Activated T-helper 2 cell treated with anti-CD3 and anti-CD28 coated beads, Interferon-gamma antibody, Interleukin-2, Interleukin-4, amounts not matched to agents 10 μg/mL and 5 μg/mL and 100 μg/mL, durations not matched to agents 14 hours and 24 hours and 36 hours (primary cell): ENCODE results near the gene CDH9. TPM values are rescaled to one million over a fixed set of nuclear protein-coding genes. Genes with fewer than 3 reads are reported as not detected.

Experiments
- DNase-seq: peaks from one replicate; pipeline ENCODE4 v3.0.0; 2021; ENCODE audit warnings: low spot score
- H3K27ac Mint-ChIP-seq: one replicate; pipeline ENCODE4 v1.8.0; 2021; ENCODE audit warnings: mixed read lengths
- H3K27me3 Mint-ChIP-seq: one replicate; pipeline ENCODE4 v1.8.0; 2021; ENCODE audit warnings: low read depth, mixed read lengths
- H3K36me3 Mint-ChIP-seq: one replicate; pipeline ENCODE4 v1.8.0; 2021; ENCODE audit warnings: low read depth, mixed read lengths
- H3K4me1 Mint-ChIP-seq: one replicate; pipeline ENCODE4 v1.8.0; 2021; ENCODE audit warnings: low read depth, mixed read lengths
- H3K4me3 Mint-ChIP-seq: one replicate; pipeline ENCODE4 v1.8.0; 2021; ENCODE audit warnings: low read depth, mild to moderate bottlenecking, moderate library complexity, mixed read lengths
- H3K9me3 Mint-ChIP-seq: one replicate; pipeline ENCODE4 v1.8.0; 2021; ENCODE audit warnings: mixed read lengths
- intact Hi-C: fragments of 100-400 bp; cut with micrococcal nuclease; formaldehyde crosslinking; loops from one replicate; pipeline ENCODE4 v1.15.1; 2023
- total RNA-seq: library from RNA; stranded (reverse); gene quantifications from 2 replicates; pipeline ENCODE4 v1.2.3, GENCODE V29; 2022

CDH9 gene
- total RNA-seq, 1 donor from 2014 or later = not detected

DNA sequence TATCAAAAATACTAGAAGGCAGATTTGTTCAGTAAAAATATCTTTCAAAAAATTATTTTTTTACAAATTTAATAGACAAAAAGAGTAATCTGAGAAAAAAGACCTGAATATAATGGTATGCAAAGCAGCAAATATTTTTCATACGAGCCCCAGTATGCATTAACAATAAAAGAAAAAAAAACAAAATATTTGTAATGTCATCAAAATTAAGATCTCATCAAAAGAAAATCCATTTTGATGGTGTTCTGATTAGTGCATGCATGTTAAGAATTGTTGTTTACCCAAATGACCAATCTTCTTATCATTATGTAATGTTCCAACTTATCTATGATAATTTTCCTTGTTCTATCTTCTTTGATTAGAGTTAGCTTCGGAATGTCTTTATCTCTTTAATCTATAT, 106.1 kb downstream of the CDH9 start:
- H3K9me3 Mint-ChIP-seq = peaks cover 38% of the 10 kb centered on the region
- intact Hi-C loops = no loop called here
- no peak for DNase-seq
- no peak overlapping the region for H3K4me3 Mint-ChIP-seq
- H3K27ac Mint-ChIP-seq = no peak overlapping the region
- H3K27me3 Mint-ChIP-seq = no peaks in the 10 kb centered on the region
- H3K36me3 Mint-ChIP-seq = no peaks in the 10 kb centered on the region
- no peaks in the 10 kb centered on the region for H3K4me1 Mint-ChIP-seq

DNA sequence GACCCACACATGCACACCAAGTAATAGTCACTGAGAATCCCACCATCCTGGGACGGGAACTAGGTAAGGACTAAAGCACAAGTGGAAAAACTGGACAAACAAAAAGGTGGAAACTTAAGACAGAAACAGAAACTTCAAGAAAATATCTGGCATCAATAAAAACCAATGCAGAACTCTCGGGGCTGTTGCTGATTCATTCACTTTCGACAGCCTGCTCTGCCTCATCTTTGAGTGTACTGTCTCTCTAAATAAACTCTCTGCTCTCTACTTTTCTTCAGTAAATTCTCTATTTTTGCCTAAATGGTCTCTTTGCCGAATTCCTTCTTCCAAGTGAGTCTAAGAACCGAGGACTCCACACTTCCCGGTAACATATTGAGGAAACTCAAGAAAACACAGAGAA, 116.9 kb downstream of the CDH9 start:
- H3K4me1 Mint-ChIP-seq = no peaks in the 10 kb centered on the region
- H3K27me3 Mint-ChIP-seq = no peaks in the 10 kb centered on the region
- H3K36me3 Mint-ChIP-seq = no peaks in the 10 kb centered on the region
- H3K4me3 Mint-ChIP-seq = no peak overlapping the region
- intact Hi-C loops = no loop called here
- DNase-seq = no peak
- peaks cover 68% of the 10 kb centered on the region for H3K9me3 Mint-ChIP-seq
- H3K27ac Mint-ChIP-seq = no peak overlapping the region

DNA sequence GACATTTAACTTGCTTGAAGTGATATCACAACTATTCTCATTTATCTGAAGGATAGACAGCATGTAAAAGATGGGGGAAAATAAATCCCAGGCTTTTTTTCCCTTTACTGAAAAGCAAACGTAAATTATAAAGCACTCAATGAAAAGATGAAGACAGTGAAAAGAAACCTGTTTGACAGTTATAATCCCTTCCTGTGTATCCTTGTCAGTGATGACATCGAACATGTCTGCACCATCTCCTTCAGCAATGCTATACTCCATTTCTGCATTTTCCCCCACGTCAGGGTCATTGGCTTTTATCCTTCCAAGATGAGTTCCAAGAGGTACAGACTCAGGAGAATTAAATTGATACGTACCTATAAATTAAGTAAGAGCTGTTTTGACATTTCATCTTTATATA, 134.9 kb downstream of the CDH9 start:
- intact Hi-C loops = no loop called here
- DNase-seq = no peak
- Mint-ChIP-seq H3K27me3 (no peaks in the 10 kb centered on the region), H3K4me1 (no peaks in the 10 kb centered on the region), H3K36me3 (no peaks in the 10 kb centered on the region), H3K9me3 (peaks cover 4% of the 10 kb centered on the region), H3K4me3 (no peak overlapping the region), H3K27ac (no peak overlapping the region)

DNA sequence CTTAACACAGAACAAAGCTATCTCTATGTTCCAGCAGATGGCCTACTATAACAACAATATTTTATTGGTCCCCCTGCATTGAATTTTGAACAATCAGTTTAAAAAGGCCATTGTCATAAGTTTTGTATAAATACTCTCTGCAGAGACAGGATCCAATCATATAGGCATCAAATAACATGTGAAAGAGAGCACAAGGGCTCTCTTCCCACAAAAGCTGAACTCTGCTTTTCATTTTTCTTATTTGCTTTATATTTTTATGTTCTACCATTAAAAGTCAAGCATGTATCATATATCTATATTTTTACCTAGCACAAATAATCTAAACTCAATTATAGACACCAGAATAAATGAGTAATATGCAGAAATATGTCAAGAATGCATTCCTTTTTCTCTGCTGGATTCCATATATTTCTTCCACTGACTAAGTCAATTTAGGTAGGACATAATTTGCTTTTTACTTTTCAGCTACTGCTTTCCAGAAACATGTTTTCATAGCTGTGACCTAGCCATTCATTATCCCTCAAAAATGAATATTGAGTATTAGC, 143.6 kb downstream of the CDH9 start:
- DNase-seq = no peak
- H3K27me3 Mint-ChIP-seq = no peaks in the 10 kb centered on the region
- intact Hi-C loops = no loop called here
- H3K27ac Mint-ChIP-seq = no peak overlapping the region
- no peak overlapping the region for H3K4me3 Mint-ChIP-seq
- H3K9me3 Mint-ChIP-seq = peaks cover 42% of the 10 kb centered on the region
- H3K4me1 Mint-ChIP-seq = no peaks in the 10 kb centered on the region
- H3K36me3 Mint-ChIP-seq = no peaks in the 10 kb centered on the region

GRCh38 chr5:26893078-26893477, 145.3 kb downstream of the CDH9 start:
- Mint-ChIP-seq H3K36me3 (no peaks in the 10 kb centered on the region), H3K27me3 (no peaks in the 10 kb centered on the region), H3K4me1 (no peaks in the 10 kb centered on the region), H3K9me3 (peaks cover 38% of the 10 kb centered on the region), H3K4me3 (no peak overlapping the region), H3K27ac (no peak overlapping the region)
- intact Hi-C loops = no loop called here
- DNase-seq = no peak

DNA sequence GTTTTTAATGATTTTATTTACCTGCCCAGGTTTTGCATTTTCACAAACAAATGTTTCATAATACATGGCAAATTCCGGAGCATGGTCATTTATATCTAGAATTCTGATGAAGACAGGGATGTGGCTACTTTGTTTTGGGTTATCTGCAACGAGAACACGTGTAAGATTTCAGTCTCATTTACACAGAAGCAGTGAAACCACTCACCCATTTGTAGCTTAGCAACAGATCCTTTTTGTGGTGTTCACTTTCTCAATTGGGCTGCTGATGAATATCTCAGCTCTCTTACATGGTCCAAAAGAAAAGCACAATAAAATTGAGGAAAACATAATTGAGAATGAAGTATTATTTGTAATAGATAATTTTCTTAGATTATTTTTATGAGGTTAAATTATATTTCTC, 148.6 kb downstream of the CDH9 start:
- Mint-ChIP-seq H3K4me3 (no peak overlapping the region), H3K27ac (no peak overlapping the region), H3K9me3 (peaks cover 21% of the 10 kb centered on the region), H3K36me3 (no peaks in the 10 kb centered on the region), H3K4me1 (no peaks in the 10 kb centered on the region), H3K27me3 (no peaks in the 10 kb centered on the region)
- no peak for DNase-seq
- intact Hi-C loops = no loop called here

DNA sequence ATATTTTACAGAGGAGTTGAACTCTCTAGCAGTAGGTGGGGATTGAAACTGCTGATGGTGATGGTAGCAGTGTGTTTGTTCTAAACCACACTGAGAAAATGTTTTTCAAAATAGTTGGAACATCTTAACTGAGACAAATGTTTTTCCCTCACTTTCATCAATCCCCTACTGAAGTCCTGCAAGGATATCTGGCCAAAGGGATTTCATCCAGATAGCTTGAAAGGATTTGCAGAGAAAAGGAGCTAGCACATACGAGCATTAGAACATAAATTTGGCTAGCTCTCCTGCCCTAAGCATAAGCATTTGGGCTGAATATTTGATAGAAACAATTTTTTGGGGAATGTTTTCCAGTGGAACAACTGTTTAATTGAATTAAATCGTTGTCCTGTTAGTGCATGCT, 153.9 kb downstream of the CDH9 start:
- Mint-ChIP-seq H3K9me3 (peaks cover 32% of the 10 kb centered on the region), H3K27me3 (no peaks in the 10 kb centered on the region), H3K4me1 (no peaks in the 10 kb centered on the region), H3K27ac (no peak overlapping the region), H3K4me3 (no peak overlapping the region), H3K36me3 (no peaks in the 10 kb centered on the region)
- intact Hi-C loops = no loop called here
- no peak for DNase-seq

GRCh38 chr5:26883375-26883774, 155.0 kb downstream of the CDH9 start:
- H3K27ac Mint-ChIP-seq = no peak overlapping the region

GRCh38 chr5:26881901-26882300, 156.5 kb downstream of the CDH9 start:
- Mint-ChIP-seq H3K36me3 (no peaks in the 10 kb centered on the region), H3K4me1 (no peaks in the 10 kb centered on the region), H3K9me3 (peaks cover 44% of the 10 kb centered on the region), H3K27ac (no peak overlapping the region), H3K27me3 (no peaks in the 10 kb centered on the region), H3K4me3 (no peak overlapping the region)
- DNase-seq = no peak
- intact Hi-C loops = no loop called here

More at GRCh38 chr5:26883375-26883774, 155.0 kb downstream of the CDH9 start:
- DNase-seq = no peak
- Mint-ChIP-seq H3K27me3 (no peaks in the 10 kb centered on the region), H3K4me3 (no peak overlapping the region), H3K36me3 (no peaks in the 10 kb centered on the region), H3K9me3 (peaks cover 40% of the 10 kb centered on the region), H3K4me1 (no peaks in the 10 kb centered on the region)
- intact Hi-C loops = no loop called here

- H3K27ac Mint-ChIP-seq = no peak overlapping the region
- no peaks in the 10 kb centered on the region for H3K27me3 Mint-ChIP-seq
- DNase-seq = no peak
- no peak overlapping the region for H3K4me3 Mint-ChIP-seq
- H3K36me3 Mint-ChIP-seq = no peaks in the 10 kb centered on the region
- intact Hi-C loops = no loop called here
- no peaks in the 10 kb centered on the region for H3K4me1 Mint-ChIP-seq
- peaks cover 43% of the 10 kb centered on the region for H3K9me3 Mint-ChIP-seq
Observed at GRCh38 chr5:26877154-26877553, 161.2 kb downstream of the CDH9 start.

GRCh38 chr5:26872337-26872736, 166.0 kb downstream of the CDH9 start:
- H3K4me3 Mint-ChIP-seq = no peak overlapping the region
- DNase-seq = no peak
- H3K36me3 Mint-ChIP-seq = no peaks in the 10 kb centered on the region
- H3K4me1 Mint-ChIP-seq = no peaks in the 10 kb centered on the region
- no peak overlapping the region for H3K27ac Mint-ChIP-seq
- intact Hi-C loops = no loop called here
- peaks cover 27% of the 10 kb centered on the region for H3K9me3 Mint-ChIP-seq
- no peaks in the 10 kb centered on the region for H3K27me3 Mint-ChIP-seq

- H3K4me3 Mint-ChIP-seq = no peak overlapping the region
- intact Hi-C loops = no loop called here
- DNase-seq = no peak
- H3K36me3 Mint-ChIP-seq = no peaks in the 10 kb centered on the region
- no peaks in the 10 kb centered on the region for H3K27me3 Mint-ChIP-seq
- H3K4me1 Mint-ChIP-seq = no peaks in the 10 kb centered on the region
- H3K9me3 Mint-ChIP-seq = peaks cover 36% of the 10 kb centered on the region
- no peak overlapping the region for H3K27ac Mint-ChIP-seq
Observed at GRCh38 chr5:26869781-26870180, 168.6 kb downstream of the CDH9 start.

GRCh38 chr5:26868504-26868903, 169.9 kb downstream of the CDH9 start:
- Mint-ChIP-seq H3K9me3 (peaks cover 37% of the 10 kb centered on the region), H3K4me3 (no peak overlapping the region), H3K27me3 (no peaks in the 10 kb centered on the region), H3K4me1 (no peaks in the 10 kb centered on the region), H3K36me3 (no peaks in the 10 kb centered on the region), H3K27ac (no peak overlapping the region)
- intact Hi-C loops = no loop called here
- no peak for DNase-seq

DNA sequence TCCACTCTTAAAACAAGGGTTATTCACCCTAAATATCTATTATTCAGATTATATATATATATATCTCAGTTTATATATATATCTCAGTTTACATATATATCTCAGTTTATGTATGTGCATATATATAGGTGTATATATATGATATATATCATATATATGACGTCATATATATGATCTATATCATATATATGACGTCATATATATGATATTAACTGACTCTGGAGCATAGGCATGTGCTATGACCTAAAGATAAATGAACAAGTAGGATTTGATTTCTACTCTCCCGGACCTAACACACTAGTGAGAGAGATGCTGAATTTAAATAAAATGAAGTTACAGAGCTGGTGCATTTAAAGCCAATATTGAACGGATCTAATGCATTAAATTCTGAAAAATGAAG, 174.3 kb downstream of the CDH9 start:
- intact Hi-C loops = no loop called here
- no peak overlapping the region for H3K27ac Mint-ChIP-seq
- DNase-seq = no peak
- no peaks in the 10 kb centered on the region for H3K4me1 Mint-ChIP-seq
- no peak overlapping the region for H3K4me3 Mint-ChIP-seq
- H3K9me3 Mint-ChIP-seq = peaks cover 37% of the 10 kb centered on the region
- H3K36me3 Mint-ChIP-seq = no peaks in the 10 kb centered on the region
- no peaks in the 10 kb centered on the region for H3K27me3 Mint-ChIP-seq
